ENCODE measurements around the gene SORBS1.

DNA sequence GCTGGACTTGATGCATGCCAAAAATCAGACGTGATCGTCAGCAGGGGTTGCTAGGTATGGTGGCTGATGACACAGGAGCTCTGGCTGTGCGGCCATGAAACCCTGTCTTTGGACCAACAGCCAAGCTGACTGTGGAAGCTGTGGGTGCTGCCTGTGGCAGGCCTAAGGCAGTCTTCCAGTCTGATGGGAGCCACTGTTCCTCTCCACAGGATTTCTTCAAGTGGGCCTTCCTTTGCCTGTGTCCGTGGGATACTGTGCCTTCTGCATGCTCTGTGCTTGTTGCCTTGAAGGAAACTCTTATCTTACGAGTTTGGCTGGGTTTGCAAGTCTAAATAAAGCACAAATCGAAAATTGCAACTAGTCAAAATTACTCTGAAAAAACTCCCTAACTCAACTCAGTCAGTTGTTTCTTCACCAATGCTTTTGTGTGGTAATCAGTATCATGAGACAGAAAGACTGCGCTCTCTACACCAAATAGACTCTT is 168.4 kb downstream of the SORBS1 start:
- TF ChIP-seq, protein P1, sequence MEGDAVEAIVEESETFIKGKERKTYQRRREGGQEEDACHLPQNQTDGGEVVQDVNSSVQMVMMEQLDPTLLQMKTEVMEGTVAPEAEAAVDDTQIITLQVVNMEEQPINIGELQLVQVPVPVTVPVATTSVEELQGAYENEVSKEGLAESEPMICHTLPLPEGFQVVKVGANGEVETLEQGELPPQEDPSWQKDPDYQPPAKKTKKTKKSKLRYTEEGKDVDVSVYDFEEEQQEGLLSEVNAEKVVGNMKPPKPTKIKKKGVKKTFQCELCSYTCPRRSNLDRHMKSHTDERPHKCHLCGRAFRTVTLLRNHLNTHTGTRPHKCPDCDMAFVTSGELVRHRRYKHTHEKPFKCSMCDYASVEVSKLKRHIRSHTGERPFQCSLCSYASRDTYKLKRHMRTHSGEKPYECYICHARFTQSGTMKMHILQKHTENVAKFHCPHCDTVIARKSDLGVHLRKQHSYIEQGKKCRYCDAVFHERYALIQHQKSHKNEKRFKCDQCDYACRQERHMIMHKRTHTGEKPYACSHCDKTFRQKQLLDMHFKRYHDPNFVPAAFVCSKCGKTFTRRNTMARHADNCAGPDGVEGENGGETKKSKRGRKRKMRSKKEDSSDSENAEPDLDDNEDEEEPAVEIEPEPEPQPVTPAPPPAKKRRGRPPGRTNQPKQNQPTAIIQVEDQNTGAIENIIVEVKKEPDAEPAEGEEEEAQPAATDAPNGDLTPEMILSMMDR (IDR thresholded peaks at IDR 0.05), result no peak
- TF ChIP-seq POLR2A (IDR thresholded peaks at IDR 0.05) (no peak), POLR2AphosphoS5 (IDR thresholded peaks at IDR 0.05) (no peak)
